Mammary epithelial cell (primary cell): ENCODE data around the gene AP4M1.

Experiments
- CTCF ChIP-seq, 2 donors: IDR thresholded peaks in 1 of 2; conservative IDR thresholded peaks in 1 of 2; 2 replicates each; pipeline ENCODE4 v1.5.1; 2011 to 2012; ENCODE audit warnings: inconsistent platforms in 2 of 2, low read length in 2 of 2, mild to moderate bottlenecking in 2 of 2, control low read depth in 1 of 2, low read depth in 1 of 2; ENCODE audit not compliant: insufficient read depth in 1 of 2; ENCODE audit errors: extremely low read depth in 1 of 2
- EZH2 ChIP-seq: IDR thresholded peaks from 2 replicates; pipeline ENCODE4 v1.6.1; 2012; ENCODE audit warnings: low read length, inconsistent platforms, borderline replicate concordance

- TF ChIP-seq EZH2 (no peak), CTCF (conservative IDR thresholded peaks at IDR 0.05 in 1 of 2, IDR thresholded peaks at IDR 0.05 in 1 of 2; ENCODE audit: extremely low read depth in 1 of 2, insufficient read depth in 1 of 2, low read depth in 1 of 2, low read length in 2 of 2) (no peak)
Observed at GRCh38 chr7:100126931-100127865, 25.8 kb downstream of the AP4M1 start, which contains the start of gene MBLAC1.
